Measurements from ENCODE around the gene ALG2.

Gene ALG2

GRCh38 chr9:99253134-99253533 is 31.4 kb upstream of the ALG2 start:
- DNase-seq (ENCODE audit: extremely low read depth, low read depth): no peak
- no peak for TF ChIP-seq CTCF (IDR thresholded peaks at IDR 0.05; ENCODE audit: low read depth, low read length, missing control alignments)
- no peak overlapping the region for H3K4me3 ChIP-seq (replicated peaks; ENCODE audit: low read depth, low read length)

GRCh38 chr9:99251157-99251556 is 29.4 kb upstream of the ALG2 start:
- no peak for TF ChIP-seq CTCF (IDR thresholded peaks at IDR 0.05; ENCODE audit: low read depth, low read length, missing control alignments)
- no peak for DNase-seq (ENCODE audit: extremely low read depth, low read depth)
- H3K4me3 ChIP-seq (replicated peaks; ENCODE audit: low read depth, low read length): no peak overlapping the region

DNA sequence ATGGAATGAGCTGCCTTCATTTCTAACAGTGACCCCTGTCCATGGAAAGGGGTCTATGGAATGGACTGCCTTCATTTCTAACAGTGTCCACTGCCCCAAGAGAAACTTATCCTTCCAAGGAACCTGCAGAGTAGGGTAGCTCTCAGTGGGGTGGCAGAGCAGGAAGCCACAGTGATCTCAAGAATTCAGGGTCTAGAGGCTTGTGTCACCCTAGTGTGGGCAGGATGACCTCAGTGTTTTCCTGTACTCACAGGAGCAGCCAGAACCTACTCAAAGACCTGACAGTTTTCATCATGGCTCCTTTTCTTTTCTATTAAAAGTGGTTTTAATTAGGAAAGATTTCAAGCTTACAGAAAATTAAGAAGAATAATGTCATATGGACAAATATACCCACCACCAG is 27.9 kb upstream of the ALG2 start:
- no peak for TF ChIP-seq CTCF (IDR thresholded peaks at IDR 0.05; ENCODE audit: low read depth, low read length, missing control alignments)
- H3K4me3 ChIP-seq (replicated peaks; ENCODE audit: low read depth, low read length): no peak overlapping the region
- no peak for DNase-seq (ENCODE audit: extremely low read depth, low read depth)

DNA sequence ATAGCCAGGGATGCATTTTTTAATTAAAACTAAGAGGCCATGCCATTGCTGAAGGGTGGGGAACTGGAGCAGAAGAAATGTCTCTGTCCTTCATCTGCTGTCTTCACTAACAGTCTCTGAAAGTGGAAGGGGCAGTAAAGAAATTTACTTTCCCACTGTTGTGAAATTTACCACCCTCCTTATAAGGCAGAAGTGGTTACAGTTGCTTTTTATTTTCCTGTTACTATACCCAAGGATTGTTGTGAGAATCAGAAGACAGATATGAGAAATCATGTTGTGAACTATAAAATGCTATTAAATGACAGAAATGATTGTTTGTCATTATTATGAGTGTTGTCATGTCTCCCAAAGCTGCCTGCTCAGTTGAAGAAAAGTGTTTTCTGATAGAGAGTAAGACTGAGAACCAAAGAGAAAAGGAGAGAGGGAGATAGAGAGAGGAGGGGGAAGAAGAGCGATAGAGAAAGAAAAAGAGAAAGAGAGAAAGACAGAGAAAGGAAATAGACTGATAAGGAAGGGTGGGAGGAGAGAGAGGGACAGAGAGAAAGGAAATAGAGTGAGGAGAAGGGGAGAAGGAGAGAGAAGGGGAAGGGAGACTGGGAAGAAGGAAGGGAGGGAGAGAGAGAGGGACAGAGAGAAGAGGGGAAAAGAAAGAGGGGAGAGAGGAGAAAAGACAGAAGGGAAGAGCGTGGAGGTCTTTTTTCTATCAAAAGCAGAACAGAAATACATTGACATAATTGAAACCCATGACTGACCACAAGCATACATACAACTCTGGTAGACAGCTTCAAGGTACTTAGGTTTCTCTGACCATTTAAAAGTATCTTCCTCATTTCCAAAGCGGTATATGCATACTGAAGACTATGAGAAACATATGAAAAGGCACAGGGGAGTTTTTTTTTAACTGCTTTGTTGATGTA is 22.9 kb upstream of the ALG2 start:
- no peak for DNase-seq (ENCODE audit: extremely low read depth, low read depth)
- TF ChIP-seq CTCF (IDR thresholded peaks at IDR 0.05; ENCODE audit: low read depth, low read length, missing control alignments): no peak
- H3K4me3 ChIP-seq (replicated peaks; ENCODE audit: low read depth, low read length): no peak overlapping the region

DNA sequence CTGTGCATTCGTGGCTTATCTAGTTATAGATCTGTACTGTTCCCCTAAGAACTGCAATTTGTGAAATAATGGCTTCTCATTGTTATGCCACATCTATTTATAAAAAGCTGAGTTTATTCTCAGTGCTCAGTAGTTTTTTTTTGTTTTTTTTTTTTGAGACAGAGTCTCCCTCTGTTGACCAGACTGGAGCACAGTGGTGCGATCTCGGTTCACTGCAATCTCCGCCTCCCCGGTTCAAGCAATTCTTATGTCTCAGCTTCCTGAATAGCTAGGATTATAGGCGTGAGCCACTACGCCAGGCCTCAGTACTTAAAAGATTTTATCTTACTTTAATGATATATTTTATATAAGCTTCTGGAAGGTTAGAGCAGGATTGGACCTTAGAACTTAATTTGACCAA is 19.4 kb upstream of the ALG2 start:
- DNase-seq (ENCODE audit: extremely low read depth, low read depth): no peak
- no peak for TF ChIP-seq CTCF (IDR thresholded peaks at IDR 0.05; ENCODE audit: low read depth, low read length, missing control alignments)

DNA sequence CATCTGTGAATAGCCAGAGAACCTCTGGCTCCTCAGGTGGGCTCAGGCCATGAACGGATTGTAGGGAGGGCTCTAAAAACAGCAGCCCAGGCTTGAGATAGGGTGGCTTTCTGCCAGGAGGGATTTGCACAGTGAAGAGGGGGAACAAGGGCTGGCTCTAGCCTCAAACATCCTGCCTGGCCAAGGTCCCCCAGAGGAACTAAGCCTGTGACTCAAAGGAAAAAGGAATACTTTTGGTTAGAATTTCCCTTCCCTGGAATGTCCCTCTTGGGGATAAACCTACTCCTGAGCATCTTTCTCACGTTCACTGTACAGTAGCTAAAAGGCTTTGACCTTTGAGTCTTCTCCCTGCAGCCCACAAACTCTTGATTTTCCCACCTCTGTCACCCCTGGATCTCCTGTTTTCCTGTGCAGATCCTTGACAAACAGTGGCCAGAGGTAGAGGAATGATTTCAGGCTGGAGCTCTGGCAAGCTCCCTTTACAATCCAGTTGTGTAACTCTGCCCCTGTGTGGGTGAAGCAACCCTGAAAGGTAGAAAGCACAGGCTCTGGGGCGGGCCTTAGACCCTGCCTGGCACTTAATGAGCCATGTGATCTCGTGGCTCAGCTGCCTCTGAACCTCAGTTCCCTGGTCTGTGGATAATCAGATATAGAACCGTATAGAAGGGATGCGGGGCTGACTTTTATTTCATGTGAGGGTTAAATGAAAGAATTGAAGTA is 17.8 kb upstream of the ALG2 start:
- TF ChIP-seq CTCF (IDR thresholded peaks at IDR 0.05; ENCODE audit: low read depth, low read length, missing control alignments): no peak
- H3K4me3 ChIP-seq (replicated peaks; ENCODE audit: low read depth, low read length): no peak overlapping the region
- no peak for DNase-seq (ENCODE audit: extremely low read depth, low read depth)

More for the DNA sequence above, 19.4 kb upstream of the ALG2 start:
- no peak overlapping the region for H3K4me3 ChIP-seq (replicated peaks; ENCODE audit: low read depth, low read length)
